SJSA1 (cell line): Measurements from ENCODE around the gene CTSA. TPM values are rescaled to one million over a fixed set of nuclear protein-coding genes. Genes with fewer than 3 reads are reported as not detected.
"Not testable (repeated sequence)": the region's sequence is repeated elsewhere in the genome, so short reads cannot be mapped to it uniquely, and the experiment has no call there.

Experiments used
- DNase-seq, 2 experiments: peaks; one replicate each; pipeline ENCODE4 v3.0.0-alpha.2; 2015 to 2020; ENCODE audit warnings: low spot score in 2 of 2, low read depth in 1 of 2
- H3K27ac ChIP-seq: fragments of 250-450 bp; sonication (Bioruptor Pico); 2 replicates; pipeline ENCODE4 v1.5.1; 2020; ENCODE audit warnings: mild to moderate bottlenecking, moderate library complexity
- H3K27me3 ChIP-seq: fragments of 250-450 bp; sonication (Bioruptor Pico); replicated peaks from 2 replicates; pipeline ENCODE4 v1.5.1; 2020; ENCODE audit warnings: mild to moderate bottlenecking, moderate library complexity
- H3K36me3 ChIP-seq: fragments of 250-450 bp; sonication (Bioruptor Pico); 2 replicates; pipeline ENCODE4 v1.5.1; 2020; ENCODE audit warnings: mild to moderate bottlenecking
- H3K4me1 ChIP-seq: fragments of 250-450 bp; sonication (Bioruptor Pico); replicated peaks from 2 replicates; pipeline ENCODE4 v1.6.1; 2021; ENCODE audit warnings: mild to moderate bottlenecking
- H3K4me3 ChIP-seq: fragments of 250-450 bp; sonication (Bioruptor Pico); 2 replicates; pipeline ENCODE4 v1.5.1; 2020; ENCODE audit warnings: mild to moderate bottlenecking
- H3K9me3 ChIP-seq: fragments of 250-450 bp; sonication (Bioruptor Pico); replicated peaks from 2 replicates; pipeline ENCODE4 v1.5.1; 2020; ENCODE audit warnings: mild to moderate bottlenecking
- total RNA-seq: library from RNA; depleted of rRNA; stranded (reverse); fragments of >200 nt; shearing (Covaris generic); gene quantifications from 2 replicates; pipeline ENCODE4 v1.2.3, GENCODE V29; 2014

CTSA gene
- total RNA-seq, 1 experiment from 2014 or later, result 76.8 TPM

DNA sequence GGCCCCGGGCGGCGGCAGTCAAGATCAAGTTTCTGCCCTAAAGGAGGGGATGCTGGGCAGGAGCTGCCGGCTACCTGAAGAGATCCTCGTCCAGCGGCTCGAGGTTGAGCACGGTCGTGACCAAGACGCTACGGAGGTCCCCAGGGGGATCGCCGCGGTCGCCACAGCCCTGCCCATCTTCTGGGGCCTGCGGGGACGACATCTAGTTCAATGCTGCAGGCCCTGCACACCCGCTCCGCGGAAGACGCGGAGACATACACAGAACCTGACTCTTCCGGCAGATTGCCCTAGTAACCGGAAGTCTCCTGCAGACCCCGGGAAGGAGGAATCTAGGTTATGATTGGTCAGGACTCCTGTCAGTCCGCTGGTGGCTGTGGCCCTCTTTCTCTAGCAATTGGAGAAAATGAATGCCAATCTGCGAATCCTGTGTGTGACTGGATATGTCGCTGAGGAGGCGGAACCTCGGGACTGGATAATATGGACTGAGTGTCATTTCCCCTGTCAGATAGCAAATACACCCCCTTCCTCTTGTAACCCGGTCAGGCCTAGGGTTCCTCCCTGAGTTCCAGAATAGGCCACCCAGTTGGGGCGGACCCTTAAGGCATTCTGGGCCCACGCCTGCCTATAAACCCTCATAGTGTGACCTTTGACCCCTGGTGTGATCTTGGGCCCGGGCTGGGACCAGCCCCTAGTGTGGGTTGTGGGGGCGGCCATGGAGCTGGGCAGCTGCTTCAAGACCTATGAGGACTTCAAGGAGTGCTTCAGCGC, 33.8 kb upstream of the CTSA start, which contains the start of the genes ACOT8 and ZSWIM3:
Gene ACOT8, minus strand, starts transcription at position 279 of the 768 bp plus-strand sequence. Its CDS starts 77 bp downstream, at position 202.
Gene ZSWIM3, plus strand, starts transcription at position 501 of the 768 bp plus-strand sequence. Its CDS starts 212 bp downstream, at position 713.
- DNase-seq, result peak; percentile 99

DNA sequence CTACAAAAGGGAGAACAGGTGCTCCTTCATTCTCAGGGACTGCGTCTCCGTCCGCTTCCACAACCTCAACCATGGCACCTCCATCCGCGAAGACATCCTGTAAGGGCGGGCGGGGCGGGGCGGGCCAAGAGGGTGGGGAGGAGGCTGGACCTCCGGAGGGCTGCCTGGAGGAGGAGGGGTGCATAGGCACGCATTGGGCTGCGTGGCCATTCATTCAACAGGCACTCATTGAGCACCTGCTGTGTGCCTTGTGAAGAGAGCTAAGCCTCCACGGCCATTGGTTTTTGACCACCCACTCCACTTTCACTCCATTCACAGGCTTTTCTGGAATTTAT, 33.3 kb upstream of the CTSA start:
- H3K27me3 ChIP-seq, result no peaks in the 10 kb centered on the region
- H3K27ac ChIP-seq, result 0 out of 2 replicates have a peak overlapping the region, but pooled peaks have one; percentile 37
- H3K36me3 ChIP-seq, result peaks cover 19% of the 10 kb centered on the region
- no peaks in the 10 kb centered on the region for H3K9me3 ChIP-seq
- H3K4me3 ChIP-seq, result peak overlapping the region; percentile 64
- DNase-seq, result no peak
- H3K4me1 ChIP-seq, result peaks cover 15% of the 10 kb centered on the region

More for the DNA sequence above, 33.8 kb upstream of the CTSA start, which contains the start of the genes ACOT8 and ZSWIM3:
- Histone ChIP-seq H3K9me3 (no peaks in the 10 kb centered on the region), H3K27ac (0 out of 2 replicates have a peak within 1 kb of the TSS, but pooled peaks have one; percentile 37), H3K27me3 (no peaks in the 10 kb centered on the region), H3K4me3 (peak within 1 kb of the TSS; percentile 64), H3K36me3 (peaks cover 21% of the 10 kb centered on the region), H3K4me1 (peaks cover 15% of the 10 kb centered on the region)

DNA sequence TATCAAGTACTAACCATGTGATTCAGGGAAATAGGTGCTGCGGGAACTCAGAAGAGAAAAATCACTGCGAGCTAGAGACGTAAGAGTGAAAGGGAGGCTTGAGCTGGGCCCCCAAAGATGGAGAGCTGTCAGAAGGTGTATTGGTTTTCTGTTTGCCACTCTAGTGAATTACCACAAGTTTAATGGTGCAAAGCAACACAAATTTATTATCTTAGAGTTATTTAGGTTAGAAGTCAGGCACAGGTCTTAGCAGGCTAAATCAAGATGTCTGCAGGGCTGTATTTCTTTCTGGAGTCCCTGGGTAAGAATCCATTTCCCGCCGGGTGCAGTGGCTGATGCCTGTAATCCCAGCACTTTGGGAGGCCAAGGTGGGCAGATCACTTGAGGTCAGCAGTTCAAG, 31.2 kb upstream of the CTSA start:
- Histone ChIP-seq H3K27me3 (no peaks in the 10 kb centered on the region), H3K4me3 (no peak overlapping the region), H3K9me3 (no peaks in the 10 kb centered on the region), H3K4me1 (peaks cover 15% of the 10 kb centered on the region), H3K27ac (no peak overlapping the region), H3K36me3 (peaks cover 8% of the 10 kb centered on the region)
- no peak for DNase-seq

DNA sequence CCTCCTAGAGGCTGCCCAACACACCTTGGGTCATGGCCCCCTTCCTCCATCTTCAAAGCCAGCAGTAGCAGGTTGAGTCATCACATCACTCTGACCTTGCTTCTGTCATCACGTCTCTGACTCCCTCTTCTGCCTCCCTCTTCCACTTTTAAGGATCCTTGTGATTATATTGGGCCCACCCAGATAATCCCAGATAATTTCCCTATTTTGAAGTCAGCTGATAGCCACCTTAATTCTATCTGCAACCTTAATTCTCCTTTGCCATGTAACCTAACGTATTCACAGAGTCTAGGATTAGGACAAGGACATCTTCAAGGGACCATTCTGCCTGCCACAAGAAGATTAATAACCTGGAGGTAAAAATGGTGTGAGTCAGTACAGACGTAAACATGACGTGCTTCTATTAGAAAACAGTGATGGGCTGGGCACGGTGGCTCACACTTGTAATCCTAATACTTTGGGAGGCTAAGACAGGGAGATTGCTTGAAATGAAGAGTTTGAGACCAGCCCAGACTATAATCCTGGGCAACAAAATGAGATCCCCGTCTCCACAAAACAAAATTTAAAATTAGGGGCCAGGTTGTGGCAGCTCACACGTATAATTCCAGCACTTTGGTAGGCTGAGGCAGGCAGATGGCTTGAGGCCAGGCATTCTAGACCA, 30.4 kb upstream of the CTSA start:
- H3K27ac ChIP-seq, result no peak overlapping the region
- H3K27me3 ChIP-seq, result no peaks in the 10 kb centered on the region
- H3K4me1 ChIP-seq, result peaks cover 15% of the 10 kb centered on the region
- DNase-seq, result no peak
- H3K9me3 ChIP-seq, result no peaks in the 10 kb centered on the region
- H3K4me3 ChIP-seq, result no peak overlapping the region
- H3K36me3 ChIP-seq, result 0 out of 2 replicates have a peak, but pooled peaks cover 5% of the 10 kb centered on the region

DNA sequence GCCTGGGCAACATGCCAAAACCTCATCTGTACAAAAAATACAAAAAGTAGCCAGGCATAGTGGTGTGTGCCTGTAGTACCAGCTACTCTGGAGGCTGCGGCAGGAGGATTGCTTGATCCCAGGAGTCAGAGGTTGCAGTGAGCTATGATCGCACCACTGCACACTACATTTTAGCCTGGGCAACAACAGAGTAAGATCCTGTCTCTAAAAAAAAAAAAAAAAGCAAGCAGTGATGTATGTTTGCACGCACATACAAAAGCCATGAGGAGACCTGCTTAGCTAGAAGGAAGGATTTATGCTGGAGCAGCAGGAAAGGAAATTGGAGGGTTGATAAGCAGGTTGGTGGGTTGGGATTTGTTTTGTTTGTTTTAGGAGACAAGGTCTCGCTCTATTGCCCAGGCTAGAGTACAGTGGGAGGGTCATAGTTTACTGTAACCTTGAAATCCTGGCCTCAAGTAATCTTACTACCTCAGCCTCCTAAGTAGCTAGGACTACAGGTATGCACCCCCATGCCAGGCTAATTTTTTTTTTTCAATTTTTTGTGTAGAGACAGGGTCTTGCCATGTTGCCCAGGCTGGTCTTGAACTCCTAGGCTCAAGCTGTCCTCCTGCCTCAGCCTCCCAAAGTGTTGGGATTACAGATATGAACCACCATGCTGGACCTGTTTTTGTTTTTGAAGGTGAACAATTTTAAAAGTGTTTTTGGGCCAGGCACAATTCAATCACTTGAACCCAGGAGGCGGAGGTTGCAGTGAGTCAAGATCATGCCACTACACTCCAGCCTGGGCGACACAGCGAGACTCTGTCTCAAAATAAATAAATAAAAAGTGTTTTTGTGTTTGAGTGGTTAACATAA, 29.7 kb upstream of the CTSA start:
- Histone ChIP-seq H3K27me3 (no peaks in the 10 kb centered on the region), H3K4me3 (no peak overlapping the region), H3K4me1 (peaks cover 8% of the 10 kb centered on the region), H3K27ac (no peak overlapping the region), H3K36me3 (0 out of 2 replicates have a peak, but pooled peaks cover 5% of the 10 kb centered on the region), H3K9me3 (no peaks in the 10 kb centered on the region)
- DNase-seq, result no peak

DNA sequence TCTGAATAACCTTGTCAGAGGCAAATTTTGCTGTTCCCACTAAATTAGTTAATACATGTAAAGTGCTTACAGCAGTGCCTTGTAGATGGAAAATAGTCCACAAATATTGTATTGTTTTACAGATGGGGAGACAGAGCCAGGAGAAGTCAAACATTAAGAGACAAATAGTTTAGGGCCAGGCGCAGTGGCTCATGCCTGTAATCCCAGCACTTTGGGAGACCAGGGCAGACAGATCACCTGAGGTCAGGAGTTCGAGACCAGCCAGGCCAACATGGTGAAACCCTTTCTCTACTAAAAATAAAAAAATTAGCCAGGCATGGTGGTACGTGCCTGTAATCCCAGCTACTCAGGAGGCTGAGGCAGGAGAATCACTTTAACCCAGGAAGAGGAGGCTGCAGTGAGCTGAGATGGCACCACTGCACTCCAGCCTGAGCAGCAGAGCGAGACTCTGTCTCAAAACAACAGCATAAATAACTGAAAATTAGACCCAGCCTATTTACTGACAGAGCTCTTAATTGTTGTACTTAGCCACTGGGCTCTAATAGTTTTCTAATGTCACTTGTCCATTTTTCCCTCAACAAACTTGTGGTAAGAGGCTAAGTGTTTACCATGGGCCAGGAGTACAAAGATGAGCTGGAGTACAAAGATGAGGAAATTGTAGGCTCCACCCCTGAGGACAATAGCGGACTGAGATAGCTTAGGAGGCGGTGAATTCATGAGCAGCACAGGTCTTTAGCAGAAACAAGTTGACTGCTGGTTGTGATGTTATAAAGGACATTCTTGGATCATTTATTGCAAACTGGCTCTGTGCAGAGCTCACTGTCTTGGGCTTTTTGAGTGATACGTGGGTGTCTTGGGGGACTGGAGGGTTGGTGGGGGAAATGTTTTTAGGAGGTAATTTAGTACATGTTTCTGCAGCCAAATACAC, 27.3 kb upstream of the CTSA start:
- H3K4me1 ChIP-seq, result peaks cover 12% of the 10 kb centered on the region

DNA sequence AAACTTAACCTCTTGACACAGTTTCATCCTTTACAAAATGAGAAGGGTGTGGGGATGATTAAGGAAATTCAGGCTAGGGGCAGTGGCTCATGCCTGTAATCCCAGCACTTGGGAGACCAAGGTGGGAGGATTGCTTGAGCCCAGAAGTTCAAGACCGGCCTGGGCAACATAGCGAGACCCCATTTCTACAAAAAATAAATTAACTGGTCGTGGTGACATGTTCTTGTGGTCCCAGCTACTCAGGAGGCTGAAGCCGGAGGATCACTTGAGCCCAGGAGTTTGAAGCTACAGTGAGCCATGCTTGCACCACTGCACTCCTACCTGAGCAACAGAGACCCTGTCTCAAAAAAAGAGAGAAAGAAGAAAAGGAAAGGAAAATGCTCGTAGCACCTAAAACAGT, 24.7 kb upstream of the CTSA start:
- Histone ChIP-seq H3K9me3 (no peaks in the 10 kb centered on the region), H3K4me3 (no peak overlapping the region), H3K4me1 (peaks cover 12% of the 10 kb centered on the region), H3K27me3 (no peaks in the 10 kb centered on the region), H3K36me3 (no peaks in the 10 kb centered on the region), H3K27ac (no peak overlapping the region)
- DNase-seq, result no peak

More for the DNA sequence above, 27.3 kb upstream of the CTSA start:
- no peaks in the 10 kb centered on the region for H3K9me3 ChIP-seq
- no peaks in the 10 kb centered on the region for H3K36me3 ChIP-seq
- no peak for DNase-seq
- no peak overlapping the region for H3K27ac ChIP-seq
- H3K4me3 ChIP-seq, result no peak overlapping the region
- H3K27me3 ChIP-seq, result no peaks in the 10 kb centered on the region

DNA sequence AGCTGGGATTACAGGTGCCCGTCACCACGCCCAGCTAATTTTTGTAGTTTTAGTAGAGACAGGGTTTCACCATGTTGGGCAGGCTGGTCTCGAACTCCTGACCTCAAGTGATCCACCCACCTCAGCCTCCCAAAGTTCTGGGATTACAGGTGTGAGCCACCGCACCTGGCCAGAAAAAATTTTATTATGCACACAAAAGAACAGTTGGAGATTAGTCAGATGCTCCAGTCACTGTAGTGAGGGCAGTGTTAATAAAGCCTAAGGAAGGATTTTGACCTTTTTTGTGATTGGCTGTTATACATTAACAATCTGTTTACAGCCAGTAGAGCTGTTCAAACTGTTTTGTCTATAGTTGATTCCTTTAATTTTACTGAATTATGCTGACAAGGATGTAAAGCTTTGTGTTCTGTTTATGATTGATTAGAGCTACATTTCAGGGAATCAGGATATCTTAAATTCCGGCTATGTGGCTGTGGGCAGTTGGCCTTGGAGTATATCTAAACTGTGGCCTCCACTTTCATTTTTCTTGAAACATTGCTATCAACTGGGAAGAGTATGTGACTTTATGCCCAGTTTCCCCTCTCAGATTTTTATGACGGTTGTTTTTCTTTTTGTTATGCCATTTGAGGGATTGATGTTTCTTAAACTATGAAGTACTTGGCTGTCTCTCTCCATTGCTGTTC, 23.9 kb upstream of the CTSA start:
- no peaks in the 10 kb centered on the region for H3K9me3 ChIP-seq
- H3K36me3 ChIP-seq, result no peaks in the 10 kb centered on the region
- peak overlapping the region; percentile 59 for H3K27ac ChIP-seq
- H3K27me3 ChIP-seq, result no peaks in the 10 kb centered on the region
- no peak overlapping the region for H3K4me3 ChIP-seq
- H3K4me1 ChIP-seq, result peaks cover 12% of the 10 kb centered on the region
- DNase-seq, result no peak

DNA sequence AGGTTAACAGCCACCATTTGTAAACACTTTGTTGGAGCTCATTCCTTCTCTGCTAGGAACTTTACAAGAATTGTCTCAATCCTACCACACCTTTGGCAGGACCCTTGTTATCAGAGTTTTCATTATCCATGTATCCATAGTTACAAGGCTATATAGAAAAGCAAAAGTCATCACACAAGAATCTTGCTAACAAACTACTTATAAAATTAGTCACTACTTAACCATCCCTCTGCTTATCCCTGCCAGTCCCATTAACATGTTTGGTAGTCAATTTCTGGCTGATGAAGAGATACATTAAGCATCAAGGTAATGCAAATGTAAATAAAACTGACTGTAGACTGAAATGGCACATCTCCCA, 23.3 kb upstream of the CTSA start:
- no peaks in the 10 kb centered on the region for H3K27me3 ChIP-seq
- peak overlapping the region; percentile 59 for H3K27ac ChIP-seq
- no peak overlapping the region for H3K4me3 ChIP-seq
- no peaks in the 10 kb centered on the region for H3K36me3 ChIP-seq
- H3K4me1 ChIP-seq, result peaks cover 12% of the 10 kb centered on the region
- no peaks in the 10 kb centered on the region for H3K9me3 ChIP-seq
- DNase-seq, result peak in 1 of 2 experiments; percentile 23

DNA sequence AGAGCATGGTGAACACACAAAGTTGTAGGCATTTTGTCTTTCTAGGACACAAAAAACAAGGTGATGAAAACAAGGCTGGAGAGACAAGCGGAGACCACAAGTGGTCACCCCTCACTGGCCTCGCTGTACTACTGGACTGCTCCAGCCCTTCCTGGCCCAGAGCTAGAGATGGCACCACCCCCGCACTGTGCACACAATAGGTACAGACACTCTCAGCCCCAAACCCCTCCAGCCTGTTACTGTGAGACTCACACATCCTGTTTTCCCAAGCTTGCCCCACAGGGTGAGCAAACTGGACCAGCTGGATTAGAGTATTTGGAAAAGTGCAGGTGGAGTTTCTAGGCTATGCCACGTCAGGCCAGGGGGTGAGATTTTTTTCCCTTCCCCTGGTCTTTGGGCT, 18.5 kb upstream of the CTSA start:
- Histone ChIP-seq H3K27me3 (no peaks in the 10 kb centered on the region), H3K9me3 (no peaks in the 10 kb centered on the region), H3K4me1 (peaks cover 5% of the 10 kb centered on the region), H3K4me3 (no peak overlapping the region), H3K27ac (no peak overlapping the region), H3K36me3 (peaks cover under 1% of the 10 kb centered on the region; the same call in 1 of the 2 replicates)
- DNase-seq, result no peak

DNA sequence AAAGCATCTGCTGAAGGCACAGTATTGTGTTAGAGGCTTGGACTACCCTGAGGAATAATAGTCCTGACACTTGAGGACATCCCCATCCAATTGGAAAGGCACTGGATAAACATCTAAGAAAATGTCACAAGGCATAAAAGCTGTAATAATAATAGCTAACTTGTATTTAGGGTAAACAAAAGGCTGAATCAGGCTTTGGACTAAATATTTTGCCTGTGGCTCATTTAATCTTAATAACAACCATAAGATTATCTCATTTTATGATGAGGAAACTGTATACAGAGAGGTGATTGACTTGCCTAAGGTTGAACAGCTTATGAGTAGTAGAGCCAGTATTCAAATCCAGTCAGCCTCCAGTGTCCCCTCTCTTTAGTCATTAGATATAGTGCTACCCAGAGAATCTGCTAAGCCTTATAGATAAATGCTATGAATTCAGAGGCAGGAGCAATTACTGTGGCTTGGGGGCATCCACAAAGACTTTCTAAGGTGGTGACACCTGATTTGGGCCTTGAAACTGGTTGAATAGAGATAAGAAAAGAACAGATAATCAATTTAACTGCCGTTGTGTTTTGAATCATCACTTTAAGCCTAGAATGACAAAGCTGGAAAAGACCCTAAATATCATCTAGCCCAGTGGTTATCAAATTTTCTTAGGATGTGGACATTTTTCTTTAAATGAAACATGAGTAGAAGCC, 17.6 kb upstream of the CTSA start:
- Histone ChIP-seq H3K4me3 (no peak overlapping the region), H3K27me3 (no peaks in the 10 kb centered on the region), H3K9me3 (no peaks in the 10 kb centered on the region), H3K36me3 (peaks cover 5% of the 10 kb centered on the region; the same call in 1 of the 2 replicates), H3K4me1 (no peaks in the 10 kb centered on the region; the same call in 1 of the 2 replicates), H3K27ac (no peak overlapping the region)
- no peak for DNase-seq

DNA sequence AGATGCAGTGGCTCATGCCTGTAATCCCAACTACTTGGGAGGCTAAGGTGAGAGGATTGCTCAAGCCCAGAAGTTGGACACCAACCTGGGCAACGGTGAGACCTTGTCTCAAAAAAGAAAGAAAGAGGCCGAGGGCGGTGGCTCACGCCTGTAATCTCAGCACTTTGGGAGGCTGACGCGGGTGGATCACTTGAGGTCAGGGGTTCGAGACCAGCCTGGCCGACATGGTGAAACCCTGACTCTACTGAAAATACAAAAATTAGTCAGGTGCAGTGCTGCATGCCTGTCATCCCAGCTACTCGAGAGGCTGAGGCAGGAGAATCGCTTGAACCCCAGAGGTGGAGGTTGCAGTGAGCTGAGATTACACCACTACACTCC, 17.0 kb upstream of the CTSA start:
- not testable (repeated sequence) for DNase-seq, H3K4me3 ChIP-seq, H3K27ac ChIP-seq, H3K9me3 ChIP-seq, H3K4me1 ChIP-seq, H3K36me3 ChIP-seq, H3K27me3 ChIP-seq
